Transverse colon (tissue), 4 donors: Measurements from ENCODE around the gene KLHDC4. TPM values are rescaled to one million over a fixed set of nuclear protein-coding genes. Genes with fewer than 3 reads are reported as not detected.

Experiments
- DNase-seq: peaks from one replicate; pipeline ENCODE4 v3.0.0-alpha.2; 2019
- H3K27ac ChIP-seq, 4 donors: fragments of 200-600 bp; sonication (generic); 2 replicates each; pipeline ENCODE4 v1.5.1; 2016 to 2018; ENCODE audit warnings: inconsistent platforms in 4 of 4
- H3K27me3 ChIP-seq: fragments of 200-600 bp; sonication (generic); 2 replicates; pipeline ENCODE4 v1.5.1; 2017; ENCODE audit warnings: inconsistent platforms
- H3K36me3 ChIP-seq, 4 donors: fragments of 200-600 bp; sonication (generic); 2 replicates each; pipeline ENCODE4 v1.5.1; 2017 to 2019; ENCODE audit warnings: inconsistent platforms in 4 of 4
- H3K4me1 ChIP-seq, 4 donors: fragments of 200-600 bp; sonication (generic); 2 replicates each; pipeline ENCODE4 v1.5.1; 2017 to 2020; ENCODE audit warnings: inconsistent platforms in 4 of 4
- H3K4me3 ChIP-seq, 4 donors: fragments of 200-600 bp; sonication (generic); 1 replicate in 1 of 4; 2 replicates in 3 of 4; pipeline versions ENCODE4 v1.5.1 to v1.6.1; 2017 to 2019; ENCODE audit warnings: inconsistent platforms in 4 of 4
- H3K9me3 ChIP-seq, 2 donors: fragments of 200-600 bp; sonication (generic); 2 replicates each; pipeline ENCODE4 v1.5.1; 2017 to 2019; ENCODE audit warnings: inconsistent platforms in 2 of 2
- EP300 ChIP-seq: sonication (generic); formaldehyde crosslinking; IDR thresholded peaks from one replicate; pipeline ENCODE4 v1.6.1; 2017; ENCODE audit warnings: antibody characterized with exemption, low read depth
- POLR2A ChIP-seq: fragments of 450-650 bp; IDR thresholded peaks from one replicate; pipeline ENCODE4 v1.6.1; 2016; ENCODE audit warnings: antibody characterized with exemption, mild to moderate bottlenecking, moderate library complexity
- POLR2AphosphoS5 ChIP-seq, 3 donors: sonication (generic); formaldehyde crosslinking; IDR thresholded peaks; one replicate each; pipeline ENCODE4 v1.6.1; 2016; ENCODE audit warnings: antibody characterized with exemption in 3 of 3
- WGBS, 2 donors: methylation state at CpG; one replicate each; pipeline ENCODE4 v1.1.5; 2018; ENCODE audit warnings: low coverage in 1 of 2; 5-methylcytosine and 5-hydroxymethylcytosine counted together
- in situ Hi-C, 4 donors: fragments of 200-750 bp; cut with MboI; loops; one replicate each; pipeline versions ENCODE4 v1.15.0 to v1.15.1; 2017; ENCODE audit warnings: low sequenced_read_pairs in 3 of 4, low pct_ligation_motif_present in 1 of 4, low pct_unique_long_range_greater_than_20kb in 1 of 4
- intact Hi-C: fragments of 100-400 bp; cut with DNase I; formaldehyde crosslinking; loops from one replicate; pipeline ENCODE4 v1.15.1; 2023; ENCODE audit warnings: low total_unique reads
- total RNA-seq, 4 donors: library from RNA; depleted of rRNA; stranded (reverse); fragments of >200 nt; gene quantifications; one replicate each; pipeline ENCODE4 v1.1.0, GENCODE V29; 2016
- TF ChIP-seq, protein P1 (sequence below), 5 experiments: fragments of 200-600 bp in 3 of 5; fragments of 450-650 bp in 2 of 5; sonication (generic) in 3 of 5; IDR thresholded peaks; 1 replicate in 2 of 5; 2 replicates in 3 of 5; pipeline ENCODE4 v1.5.1; 2016 to 2017; ENCODE audit warnings: antibody characterized with exemption in 5 of 5, inconsistent platforms in 3 of 5, mild to moderate bottlenecking in 2 of 5, moderate library complexity in 1 of 5

KLHDC4 gene
- total RNA-seq, 4 donors from 2014 or later = 45.2 to 193 (median 57.4) TPM

DNA sequence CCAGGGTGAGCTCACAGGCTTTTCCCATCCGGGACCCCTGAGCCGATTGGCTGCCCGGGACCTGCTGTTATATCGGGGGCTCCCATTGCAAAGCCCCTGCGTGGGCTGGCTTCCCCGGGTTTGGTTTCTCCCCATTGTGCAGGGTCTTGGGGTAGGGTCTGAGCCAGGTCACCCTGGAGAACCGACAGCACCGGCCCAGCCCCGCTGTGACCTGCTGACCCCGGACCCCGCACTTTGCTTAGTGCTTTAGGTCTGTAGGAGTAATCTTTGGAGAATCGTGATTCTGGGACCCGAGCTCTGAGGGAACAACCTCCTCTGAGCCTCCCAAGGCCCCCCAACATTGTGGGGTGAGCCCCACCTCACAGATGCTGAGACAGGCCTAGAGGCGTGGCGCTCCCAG, 100.6 kb downstream of the KLHDC4 start:
- H3K36me3 ChIP-seq = no peaks in the 10 kb centered on the region
- in situ Hi-C loops = no loop called here
- intact Hi-C loops = no loop called here
- TF ChIP-seq, protein P1, sequence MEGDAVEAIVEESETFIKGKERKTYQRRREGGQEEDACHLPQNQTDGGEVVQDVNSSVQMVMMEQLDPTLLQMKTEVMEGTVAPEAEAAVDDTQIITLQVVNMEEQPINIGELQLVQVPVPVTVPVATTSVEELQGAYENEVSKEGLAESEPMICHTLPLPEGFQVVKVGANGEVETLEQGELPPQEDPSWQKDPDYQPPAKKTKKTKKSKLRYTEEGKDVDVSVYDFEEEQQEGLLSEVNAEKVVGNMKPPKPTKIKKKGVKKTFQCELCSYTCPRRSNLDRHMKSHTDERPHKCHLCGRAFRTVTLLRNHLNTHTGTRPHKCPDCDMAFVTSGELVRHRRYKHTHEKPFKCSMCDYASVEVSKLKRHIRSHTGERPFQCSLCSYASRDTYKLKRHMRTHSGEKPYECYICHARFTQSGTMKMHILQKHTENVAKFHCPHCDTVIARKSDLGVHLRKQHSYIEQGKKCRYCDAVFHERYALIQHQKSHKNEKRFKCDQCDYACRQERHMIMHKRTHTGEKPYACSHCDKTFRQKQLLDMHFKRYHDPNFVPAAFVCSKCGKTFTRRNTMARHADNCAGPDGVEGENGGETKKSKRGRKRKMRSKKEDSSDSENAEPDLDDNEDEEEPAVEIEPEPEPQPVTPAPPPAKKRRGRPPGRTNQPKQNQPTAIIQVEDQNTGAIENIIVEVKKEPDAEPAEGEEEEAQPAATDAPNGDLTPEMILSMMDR (IDR thresholded peaks at IDR 0.05) = no peak
- H3K27ac ChIP-seq = no peak overlapping the region
- H3K4me3 ChIP-seq = no peak overlapping the region
- no peaks in the 10 kb centered on the region for H3K4me1 ChIP-seq
- WGBS, 2 donors = 86% methylated on average over 15 of the region's 15 CpGs; no CpG with 5 or more reads in 1 of the 2 donors
- H3K9me3 ChIP-seq = no peaks in the 10 kb centered on the region
- H3K27me3 ChIP-seq = peaks cover 2% of the 10 kb centered on the region
- no peak for DNase-seq

DNA sequence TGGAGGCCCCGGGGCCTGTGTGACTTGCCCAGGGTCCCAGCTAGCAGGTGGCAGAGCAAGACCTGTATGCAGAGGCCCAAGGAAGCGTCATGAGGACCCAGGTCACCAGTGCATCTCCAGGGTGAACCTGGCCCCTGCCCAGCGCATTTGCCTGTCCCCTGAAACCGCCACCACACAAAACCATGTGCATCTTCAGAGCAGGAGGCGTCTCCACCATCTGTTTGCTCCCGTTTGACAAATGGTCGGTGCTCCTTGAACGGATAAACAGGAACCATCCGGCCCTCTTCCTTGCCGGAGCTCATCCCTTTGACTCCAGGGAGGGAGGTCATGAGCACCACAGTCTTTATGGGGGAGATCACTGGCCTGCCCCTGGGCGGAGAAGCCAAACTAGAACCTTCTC, 101.0 kb downstream of the KLHDC4 start:
- no peak overlapping the region for H3K4me3 ChIP-seq
- H3K9me3 ChIP-seq = no peaks in the 10 kb centered on the region
- no peak for TF ChIP-seq POLR2A
- TF ChIP-seq EP300 = no peak
- TF ChIP-seq, protein P1 (IDR thresholded peaks at IDR 0.05) = no peak
- TF ChIP-seq POLR2AphosphoS5 (IDR thresholded peaks at IDR 0.05) = no peak
- no peaks in the 10 kb centered on the region for H3K4me1 ChIP-seq
- 79% methylated on average over 9 of the region's 11 CpGs; no CpG with 5 or more reads in 1 of the 2 donors for WGBS, 2 donors
- H3K27me3 ChIP-seq = peaks cover 6% of the 10 kb centered on the region
- no peak overlapping the region for H3K27ac ChIP-seq
- H3K36me3 ChIP-seq = no peaks in the 10 kb centered on the region
- in situ Hi-C loops = no loop called here
- intact Hi-C loops = no loop called here
- DNase-seq = no peak

DNA sequence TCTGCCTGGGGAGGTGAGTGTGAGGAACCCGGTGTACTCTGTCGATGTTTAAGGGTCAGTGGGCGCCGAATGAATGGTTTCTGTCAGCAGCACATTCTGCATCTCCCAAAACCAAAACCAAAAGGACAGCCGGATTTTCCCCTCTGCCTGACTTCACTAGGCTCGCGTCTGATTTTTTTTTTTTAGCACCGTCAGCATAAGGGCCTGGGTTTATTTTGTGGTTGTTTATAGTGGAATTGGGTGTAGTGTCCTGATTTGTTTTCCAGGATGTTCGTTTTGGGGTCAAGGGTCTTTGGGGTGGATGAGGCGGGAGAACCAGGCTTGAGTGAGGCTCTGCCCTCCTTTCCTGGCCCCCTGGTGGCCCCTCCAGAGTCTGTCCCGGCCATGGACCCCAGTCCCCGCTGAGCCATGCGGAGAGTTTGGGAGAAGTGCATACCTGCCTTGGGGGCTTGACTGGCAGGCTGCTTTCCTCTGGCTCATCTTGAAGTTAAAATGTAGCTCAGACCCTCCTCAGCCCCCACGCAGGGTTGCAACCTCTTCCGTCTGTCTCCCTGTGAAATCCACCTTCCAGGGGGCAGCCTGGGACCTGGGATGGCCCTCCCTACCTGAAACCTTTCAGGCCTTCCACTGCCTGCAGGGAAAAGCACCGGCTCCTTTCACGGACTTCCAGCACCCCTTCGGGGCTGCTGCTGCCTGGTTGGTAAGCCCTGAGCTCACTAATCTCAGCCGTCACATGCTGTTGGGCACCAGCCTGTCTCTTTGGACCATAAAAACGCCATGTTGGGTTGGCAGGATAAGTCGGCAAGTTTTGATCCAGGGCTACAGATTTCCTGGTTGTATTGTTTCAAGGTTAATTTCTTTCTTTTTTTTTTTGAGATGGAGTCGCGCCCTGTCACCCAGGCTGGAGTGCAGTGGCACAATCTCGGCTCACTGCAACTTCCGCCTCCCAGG, 103.3 kb downstream of the KLHDC4 start:
- TF ChIP-seq EP300 (no peak), POLR2AphosphoS5 (IDR thresholded peaks at IDR 0.05) (no peak), POLR2A (no peak)
- TF ChIP-seq, protein P1 (IDR thresholded peaks at IDR 0.05) = no peak
- peaks cover 7% of the 10 kb centered on the region for H3K27me3 ChIP-seq
- in situ Hi-C loops = no loop called here

DNA sequence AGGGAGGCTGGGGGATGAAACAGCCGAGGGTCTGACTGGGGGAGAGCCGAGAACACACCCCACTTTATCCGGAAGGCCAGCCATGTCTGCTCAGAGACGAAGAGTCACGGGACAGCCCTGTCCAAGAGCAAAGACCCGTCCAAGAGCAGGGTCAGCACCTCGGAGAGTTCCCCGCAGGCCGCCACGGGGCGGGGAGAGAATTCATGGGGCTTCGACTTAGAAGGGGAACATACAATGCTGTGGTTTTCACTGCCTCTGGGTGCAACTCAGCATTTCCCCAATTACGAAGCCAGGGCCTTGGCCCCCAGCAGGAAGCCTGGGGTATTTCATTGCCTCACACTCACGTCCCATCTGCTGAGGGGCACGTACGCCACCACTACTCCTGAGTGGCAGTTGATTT, 104.2 kb downstream of the KLHDC4 start:
- Histone ChIP-seq H3K9me3 (no peaks in the 10 kb centered on the region), H3K27ac (no peak overlapping the region), H3K4me1 (no peaks in the 10 kb centered on the region), H3K36me3 (no peaks in the 10 kb centered on the region), H3K27me3 (peaks cover 7% of the 10 kb centered on the region), H3K4me3 (no peak overlapping the region)
- 23% methylated on average over 7 of the region's 16 CpGs; no CpG with 5 or more reads in 1 of the 2 donors for WGBS, 2 donors
- intact Hi-C loops = no loop called here
- no peak for TF ChIP-seq POLR2A
- TF ChIP-seq, protein P1 (IDR thresholded peaks at IDR 0.05) = no peak
- no peak for TF ChIP-seq EP300
- TF ChIP-seq POLR2AphosphoS5 (IDR thresholded peaks at IDR 0.05) = no peak
- peak; percentile 18 for DNase-seq
- in situ Hi-C loops = no loop called here

More for the DNA sequence above, 103.3 kb downstream of the KLHDC4 start:
- intact Hi-C loops = no loop called here
- H3K9me3 ChIP-seq = no peaks in the 10 kb centered on the region
- DNase-seq = no peak
- H3K4me1 ChIP-seq = no peaks in the 10 kb centered on the region
- no peaks in the 10 kb centered on the region for H3K36me3 ChIP-seq
- H3K27ac ChIP-seq = no peak overlapping the region
- WGBS, 2 donors = 53 to 64% methylated on average over 11 to 25 of the region's 25 CpGs
- no peak overlapping the region for H3K4me3 ChIP-seq
